Spleen (tissue), 11 donors: ENCODE results near the gene TBC1D22A. TPM values are rescaled to one million over a fixed set of nuclear protein-coding genes. Genes with fewer than 3 reads are reported as not detected.
"Not testable (repeated sequence)": the region's sequence is repeated elsewhere in the genome, so short reads cannot be mapped to it uniquely, and the experiment has no call there.

Source experiments
- DNase-seq: peaks from one replicate; pipeline ENCODE4 v3.0.0-alpha.2; 2020
- H3K27ac ChIP-seq, 8 donors: fragments of 200-600 bp; sonication (generic) in 7 of 8; 1 replicate in 4 of 8; 2 replicates in 4 of 8; pipeline versions ENCODE4 v1.5.0 to v1.8.0; 2016 to 2021; ENCODE audit warnings: inconsistent platforms in 4 of 8, mild to moderate bottlenecking in 4 of 8, moderate library complexity in 1 of 8
- H3K27me3 ChIP-seq, 7 donors: fragments of 200-600 bp; sonication (generic) in 6 of 7; replicated peaks in 1 of 7; 1 replicate in 4 of 7; 2 replicates in 3 of 7; pipeline versions ENCODE4 v1.5.0 to v1.8.0; 2016 to 2021; ENCODE audit warnings: inconsistent platforms in 3 of 7, mild to moderate bottlenecking in 1 of 7
- H3K36me3 ChIP-seq, 6 donors: fragments of 200-600 bp; sonication (generic) in 5 of 6; 1 replicate in 4 of 6; 2 replicates in 2 of 6; pipeline versions ENCODE4 v1.5.0 to v1.8.0; 2016 to 2021; ENCODE audit warnings: inconsistent platforms in 2 of 6
- H3K4me1 ChIP-seq, 6 donors: fragments of 200-600 bp; sonication (generic) in 5 of 6; 1 replicate in 3 of 6; 2 replicates in 3 of 6; pipeline versions ENCODE4 v1.5.0 to v1.8.0; 2016 to 2021; ENCODE audit warnings: inconsistent platforms in 3 of 6
- H3K4me3 ChIP-seq, 8 donors: fragments of 200-600 bp; sonication (generic) in 7 of 8; 1 replicate in 4 of 8; 2 replicates in 4 of 8; pipeline versions ENCODE4 v1.5.0 to v1.8.0; 2016 to 2021; ENCODE audit warnings: inconsistent platforms in 4 of 8, mild to moderate bottlenecking in 4 of 8, moderate library complexity in 2 of 8
- H3K9me3 ChIP-seq, 8 donors: fragments of 200-600 bp; sonication (generic) in 7 of 8; 1 replicate in 4 of 8; 2 replicates in 4 of 8; pipeline versions ENCODE4 v1.5.0 to v1.8.0; 2016 to 2021; ENCODE audit warnings: inconsistent platforms in 4 of 8
- CTCF ChIP-seq, 11 experiments: fragments of 200-600 bp in 7 of 11; fragments of 450-650 bp in 4 of 11; sonication (generic) in 4 of 11; IDR thresholded peaks in 8 of 11; conservative IDR thresholded peaks in 3 of 11; 1 replicate in 7 of 11; 2 replicates in 4 of 11; pipeline versions ENCODE4 v1.4.0 to v1.8.0; 2016 to 2021; ENCODE audit warnings: antibody characterized with exemption in 11 of 11, inconsistent platforms in 4 of 11, mild to moderate bottlenecking in 1 of 11
- POLR2A ChIP-seq, 3 donors: fragments of 450-650 bp; IDR thresholded peaks; one replicate each; pipeline ENCODE4 v1.5.1; 2017; ENCODE audit warnings: antibody characterized with exemption in 3 of 3, mild to moderate bottlenecking in 1 of 3
- POLR2AphosphoS5 ChIP-seq, 3 donors: sonication (generic); formaldehyde crosslinking; IDR thresholded peaks; one replicate each; pipeline ENCODE4 v1.5.1; 2017; ENCODE audit warnings: antibody characterized with exemption in 3 of 3
- WGBS, 5 donors: extraction: QIAGEN DNeasy Blood & Tissue Kit in 3 of 5; methylation state at CpG; one replicate each; pipeline versions ENCODE4 v1.1.5 to v1.1.7; 2013 to 2018; 5-methylcytosine and 5-hydroxymethylcytosine counted together
- intact Hi-C: fragments of 100-400 bp; cut with DNase I; formaldehyde crosslinking; loops from one replicate; pipeline ENCODE4 v1.15.0; 2023; ENCODE audit warnings: low total_unique reads
- polyA plus RNA-seq, 3 donors: library from polyadenylated mRNA; stranded (reverse); fragments of 200-250 nt; gene quantifications; one replicate each; pipeline ENCODE4 v1.2.1, GENCODE V29; 2013
- total RNA-seq, 7 donors: library from RNA; depleted of rRNA in 3 of 7; stranded (reverse); fragments of >200 nt in 3 of 7; fragmentation: NEBNext Ultra II Directional in 4 of 7; extraction: Animal tissue kit (Norgen Biotek cat#: 25700) in 4 of 7; gene quantifications; one replicate each; pipeline versions ENCODE4 v1.1.0 to v1.2.1, GENCODE V29; 2016 to 2021
- donor health status: healthy with polysubstance abuse.
- donor health status: DM: no; HTN: no; CAD: no; lungs with moderate emphysema.
- donor health status: DM: no; HTN: no; CAD: no.
- donor health status: Bipolar disorder and iron deficiency.
- donor health status: healthy.
- donor health status: DM: no; HTN: no; CAD: no.
- donor health status: DM: yes; HTN: yes; CAD: no.

TBC1D22A gene
- total and polyA plus RNA-seq, 10 donors = 17.2 to 66.9 (median 49.6) TPM

GRCh38 chr22:46779023-46779422, 16.6 kb downstream of the TBC1D22A start:
- intact Hi-C loops = no loop called here
- no peak overlapping the region for H3K4me3 ChIP-seq

GRCh38 chr22:46779651-46780050, 17.2 kb downstream of the TBC1D22A start:
- TF ChIP-seq POLR2AphosphoS5 (IDR thresholded peaks at IDR 0.05) = no peak
- TF ChIP-seq CTCF (IDR thresholded peaks at IDR 0.05 in 8 of 11, conservative IDR thresholded peaks at IDR 0.05 in 3 of 11) = no peak
- TF ChIP-seq POLR2A (IDR thresholded peaks at IDR 0.05) = no peak
- 87 to 94% (median 92%) methylated on average over 9 of the region's 9 CpGs for WGBS, 5 donors
- Histone ChIP-seq H3K36me3 (peaks cover 0 to 14% (median 0%) of the 10 kb centered on the region in 6 donors), H3K4me1 (peaks cover 46 to 100% (median 91%) of the 10 kb centered on the region in 6 donors), H3K27me3 (no peaks in the 10 kb centered on the region), H3K27ac (peak overlapping the region in 2 of 8 donors; percentile 19 to 26), H3K9me3 (no peaks in the 10 kb centered on the region), H3K4me3 (no peak overlapping the region)
- DNase-seq = peak; percentile 43
- intact Hi-C loops = no loop called here

More at GRCh38 chr22:46779023-46779422, 16.6 kb downstream of the TBC1D22A start:
- H3K4me1 ChIP-seq = peaks cover 50 to 100% (median 94%) of the 10 kb centered on the region in 6 donors
- 92 to 96% (median 95%) methylated on average over 4 of the region's 4 CpGs for WGBS, 5 donors
- H3K9me3 ChIP-seq = no peaks in the 10 kb centered on the region
- H3K36me3 ChIP-seq = peaks cover 0 to 14% (median 0%) of the 10 kb centered on the region in 6 donors
- H3K27ac ChIP-seq = no peak overlapping the region
- TF ChIP-seq POLR2A (IDR thresholded peaks at IDR 0.05) = no peak
- TF ChIP-seq POLR2AphosphoS5 (IDR thresholded peaks at IDR 0.05) = no peak
- TF ChIP-seq CTCF (IDR thresholded peaks at IDR 0.05 in 8 of 11, conservative IDR thresholded peaks at IDR 0.05 in 3 of 11) = no peak
- no peaks in the 10 kb centered on the region for H3K27me3 ChIP-seq
- DNase-seq = no peak

DNA sequence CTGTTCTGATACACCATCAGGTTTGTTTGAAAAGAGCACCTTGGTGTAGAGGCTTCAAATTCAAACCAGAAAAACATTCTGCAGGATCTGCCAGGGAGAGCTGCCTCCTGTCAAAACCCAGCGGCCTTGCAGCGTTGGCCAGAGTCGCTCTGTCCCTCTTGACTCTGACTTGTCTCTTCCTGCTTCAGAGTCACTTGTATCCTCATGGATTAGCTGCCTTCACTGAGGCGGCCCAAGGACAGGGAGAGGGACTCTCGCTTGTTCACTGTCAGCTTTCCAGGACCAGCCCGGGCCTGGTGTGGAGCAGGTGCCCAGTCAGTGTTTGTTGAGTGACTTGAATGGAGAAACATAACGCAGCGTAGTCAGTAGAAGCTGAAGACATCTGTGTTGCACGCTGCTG, 18.0 kb downstream of the TBC1D22A start:
- TF ChIP-seq CTCF (IDR thresholded peaks at IDR 0.05 in 8 of 11, conservative IDR thresholded peaks at IDR 0.05 in 3 of 11) = no peak
- no peak for TF ChIP-seq POLR2A (IDR thresholded peaks at IDR 0.05)
- TF ChIP-seq POLR2AphosphoS5 (IDR thresholded peaks at IDR 0.05) = peak in 2 of 3 donors; percentile 65 to 66
- Histone ChIP-seq H3K9me3 (no peaks in the 10 kb centered on the region), H3K27ac (peak overlapping the region in 4 of 8 donors; percentile 10 to 44 (median 25)), H3K4me1 (peaks cover 38 to 100% (median 86%) of the 10 kb centered on the region in 6 donors), H3K36me3 (peaks cover 0 to 14% (median 0%) of the 10 kb centered on the region in 6 donors), H3K4me3 (no peak overlapping the region), H3K27me3 (no peaks in the 10 kb centered on the region)
- intact Hi-C loops = no loop called here
- WGBS, 5 donors = 80 to 83% (median 81%) methylated on average over 9 of the region's 9 CpGs
- peak; percentile 79 for DNase-seq

GRCh38 chr22:46781291-46781690, 18.8 kb downstream of the TBC1D22A start:
- H3K9me3 ChIP-seq = no peaks in the 10 kb centered on the region
- peaks cover 0 to 14% (median 0%) of the 10 kb centered on the region in 6 donors for H3K36me3 ChIP-seq
- WGBS, 5 donors = 90 to 97% (median 96%) methylated on average over 9 of the region's 9 CpGs
- no peak overlapping the region for H3K4me3 ChIP-seq
- H3K27me3 ChIP-seq = no peaks in the 10 kb centered on the region
- TF ChIP-seq POLR2AphosphoS5 (IDR thresholded peaks at IDR 0.05) (no peak), CTCF (IDR thresholded peaks at IDR 0.05 in 8 of 11, conservative IDR thresholded peaks at IDR 0.05 in 3 of 11) (no peak), POLR2A (IDR thresholded peaks at IDR 0.05) (no peak)
- H3K27ac ChIP-seq = peak overlapping the region in 3 of 8 donors; percentile 3 to 44 (median 19)
- intact Hi-C loops = no loop called here
- peak; percentile 40 for DNase-seq
- peaks cover 30 to 99% (median 80%) of the 10 kb centered on the region in 6 donors for H3K4me1 ChIP-seq

- peaks cover 21 to 98% (median 71%) of the 10 kb centered on the region in 6 donors for H3K4me1 ChIP-seq
- 82 to 93% (median 88%) methylated on average over 10 of the region's 10 CpGs for WGBS, 5 donors
- H3K9me3 ChIP-seq, H3K27me3 ChIP-seq, H3K4me3 ChIP-seq, intact Hi-C loops: not testable (repeated sequence)
- DNase-seq = peak; percentile 38
- H3K27ac ChIP-seq = peak overlapping the region in 1 of 8 donors; percentile 25
- H3K36me3 ChIP-seq = peaks cover 0 to 14% (median 0%) of the 10 kb centered on the region in 6 donors
Observed at GRCh38 chr22:46782200-46782599, 19.8 kb downstream of the TBC1D22A start.
